Measurements from ENCODE around the gene HINT2.

The HINT2 gene

GRCh38 chr9:35814841-35815543 is at the start of gene HINT2:
TSS of gene HINT2 (minus strand) at chr9:35815042. CDS start at chr9:35814979, 63 bp downstream.
- H3K27me3 Mint-ChIP-seq (ENCODE audit: low read depth), result peaks cover 14% of the 10 kb centered on the region
- H3K36me3 Mint-ChIP-seq (ENCODE audit: low read depth), result peaks cover 1% of the 10 kb centered on the region
- peak within 1 kb of the TSS; percentile 93 for H3K4me3 Mint-ChIP-seq
- no peaks in the 10 kb centered on the region for H3K9me3 Mint-ChIP-seq
- H3K4me1 Mint-ChIP-seq (ENCODE audit: low read depth), result peaks cover 32% of the 10 kb centered on the region
- peak within 1 kb of the TSS; percentile 95 for H3K27ac Mint-ChIP-seq

GRCh38 chr9:35863583-35863982 is 48.7 kb upstream of the HINT2 start:
- Mint-ChIP-seq H3K27me3 (ENCODE audit: low read depth) (peaks cover 11% of the 10 kb centered on the region), H3K36me3 (ENCODE audit: low read depth) (no peaks in the 10 kb centered on the region), H3K4me3 (no peak overlapping the region), H3K4me1 (ENCODE audit: low read depth) (no peaks in the 10 kb centered on the region), H3K27ac (no peak overlapping the region), H3K9me3 (no peaks in the 10 kb centered on the region)

- Mint-ChIP-seq H3K4me3 (no peak overlapping the region), H3K9me3 (no peaks in the 10 kb centered on the region), H3K4me1 (ENCODE audit: low read depth) (no peaks in the 10 kb centered on the region), H3K27ac (no peak overlapping the region), H3K27me3 (ENCODE audit: low read depth) (peaks cover 12% of the 10 kb centered on the region), H3K36me3 (ENCODE audit: low read depth) (no peaks in the 10 kb centered on the region)
Measured at GRCh38 chr9:35862328-35862727, 47.5 kb upstream of the HINT2 start.

- no peaks in the 10 kb centered on the region for H3K9me3 Mint-ChIP-seq
Measured at GRCh38 chr9:35861161-35861897, 46.5 kb upstream of the HINT2 start.

GRCh38 chr9:35859990-35860339 is 45.1 kb upstream of the HINT2 start:
- Mint-ChIP-seq H3K9me3 (no peaks in the 10 kb centered on the region), H3K4me3 (no peak overlapping the region), H3K27ac (no peak overlapping the region), H3K27me3 (ENCODE audit: low read depth) (peaks cover 20% of the 10 kb centered on the region), H3K36me3 (ENCODE audit: low read depth) (no peaks in the 10 kb centered on the region), H3K4me1 (ENCODE audit: low read depth) (no peaks in the 10 kb centered on the region)

More at GRCh38 chr9:35861161-35861897, 46.5 kb upstream of the HINT2 start:
- peaks cover 17% of the 10 kb centered on the region for H3K27me3 Mint-ChIP-seq (ENCODE audit: low read depth)
- H3K4me1 Mint-ChIP-seq (ENCODE audit: low read depth), result no peaks in the 10 kb centered on the region
- H3K4me3 Mint-ChIP-seq, result no peak overlapping the region
- H3K27ac Mint-ChIP-seq, result no peak overlapping the region
- H3K36me3 Mint-ChIP-seq (ENCODE audit: low read depth), result no peaks in the 10 kb centered on the region

DNA sequence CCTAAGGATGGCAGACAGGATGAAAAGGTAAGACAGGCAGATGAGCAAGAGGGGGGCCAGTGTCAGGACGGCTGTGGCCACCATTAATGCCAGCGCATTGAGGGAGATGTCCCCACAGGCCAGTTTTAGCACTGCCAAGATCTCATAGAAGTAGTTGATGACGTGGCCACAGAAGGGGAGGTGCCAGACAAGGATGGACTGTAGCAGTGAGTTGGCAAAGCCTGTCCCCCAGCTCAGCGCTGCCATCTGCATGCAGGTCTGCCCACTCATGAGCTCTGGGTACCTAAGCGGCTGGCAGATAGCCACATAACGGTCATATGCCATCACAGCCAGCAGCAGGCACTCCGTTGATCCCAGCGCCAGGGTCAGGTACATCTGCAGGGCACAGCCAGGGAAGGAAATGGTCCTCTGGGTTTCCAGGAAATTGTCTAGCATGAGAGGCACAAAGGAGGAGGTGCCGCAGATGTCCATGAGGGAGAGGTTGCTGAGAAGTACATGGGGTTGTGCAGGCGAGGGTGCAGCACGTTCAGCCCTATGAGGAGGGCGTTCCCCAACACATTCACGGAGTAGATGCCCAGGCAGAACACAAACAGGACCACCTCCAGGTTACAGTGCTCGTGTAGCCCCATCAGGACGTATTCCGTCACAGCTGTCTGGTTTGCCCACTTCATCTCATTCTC is 44.6 kb upstream of the HINT2 start:
- H3K9me3 Mint-ChIP-seq, result no peaks in the 10 kb centered on the region
- H3K36me3 Mint-ChIP-seq (ENCODE audit: low read depth), result no peaks in the 10 kb centered on the region
- no peak overlapping the region for H3K27ac Mint-ChIP-seq
- H3K27me3 Mint-ChIP-seq (ENCODE audit: low read depth), result peaks cover 20% of the 10 kb centered on the region
- H3K4me1 Mint-ChIP-seq (ENCODE audit: low read depth), result no peaks in the 10 kb centered on the region
- no peak overlapping the region for H3K4me3 Mint-ChIP-seq

- Mint-ChIP-seq H3K36me3 (ENCODE audit: low read depth) (no peaks in the 10 kb centered on the region), H3K27me3 (ENCODE audit: low read depth) (peaks cover 20% of the 10 kb centered on the region), H3K4me3 (no peak overlapping the region), H3K9me3 (no peaks in the 10 kb centered on the region), H3K27ac (no peak overlapping the region), H3K4me1 (ENCODE audit: low read depth) (no peaks in the 10 kb centered on the region)
Measured at GRCh38 chr9:35858458-35858857, 43.6 kb upstream of the HINT2 start.

- Mint-ChIP-seq H3K4me1 (ENCODE audit: low read depth) (no peaks in the 10 kb centered on the region), H3K9me3 (no peaks in the 10 kb centered on the region), H3K36me3 (ENCODE audit: low read depth) (no peaks in the 10 kb centered on the region), H3K4me3 (no peak overlapping the region), H3K27ac (no peak overlapping the region), H3K27me3 (ENCODE audit: low read depth) (peaks cover 22% of the 10 kb centered on the region)
Measured at GRCh38 chr9:35856882-35857281, 42.0 kb upstream of the HINT2 start.

GRCh38 chr9:35856206-35856605 is 41.4 kb upstream of the HINT2 start:
- Mint-ChIP-seq H3K36me3 (ENCODE audit: low read depth) (no peaks in the 10 kb centered on the region), H3K27ac (no peak overlapping the region), H3K27me3 (ENCODE audit: low read depth) (peaks cover 18% of the 10 kb centered on the region), H3K9me3 (no peaks in the 10 kb centered on the region), H3K4me1 (ENCODE audit: low read depth) (no peaks in the 10 kb centered on the region), H3K4me3 (no peak overlapping the region)

GRCh38 chr9:35854091-35854762 is 39.4 kb upstream of the HINT2 start:
- Mint-ChIP-seq H3K4me1 (ENCODE audit: low read depth) (no peaks in the 10 kb centered on the region), H3K27me3 (ENCODE audit: low read depth) (peaks cover 16% of the 10 kb centered on the region), H3K36me3 (ENCODE audit: low read depth) (no peaks in the 10 kb centered on the region), H3K27ac (no peak overlapping the region), H3K4me3 (no peak overlapping the region), H3K9me3 (no peaks in the 10 kb centered on the region)

- Mint-ChIP-seq H3K4me1 (ENCODE audit: low read depth) (peaks cover 2% of the 10 kb centered on the region), H3K27ac (no peak overlapping the region), H3K4me3 (no peak overlapping the region), H3K9me3 (no peaks in the 10 kb centered on the region), H3K27me3 (ENCODE audit: low read depth) (peaks cover 16% of the 10 kb centered on the region), H3K36me3 (ENCODE audit: low read depth) (no peaks in the 10 kb centered on the region)
Measured at GRCh38 chr9:35852876-35853865, 38.3 kb upstream of the HINT2 start.

DNA sequence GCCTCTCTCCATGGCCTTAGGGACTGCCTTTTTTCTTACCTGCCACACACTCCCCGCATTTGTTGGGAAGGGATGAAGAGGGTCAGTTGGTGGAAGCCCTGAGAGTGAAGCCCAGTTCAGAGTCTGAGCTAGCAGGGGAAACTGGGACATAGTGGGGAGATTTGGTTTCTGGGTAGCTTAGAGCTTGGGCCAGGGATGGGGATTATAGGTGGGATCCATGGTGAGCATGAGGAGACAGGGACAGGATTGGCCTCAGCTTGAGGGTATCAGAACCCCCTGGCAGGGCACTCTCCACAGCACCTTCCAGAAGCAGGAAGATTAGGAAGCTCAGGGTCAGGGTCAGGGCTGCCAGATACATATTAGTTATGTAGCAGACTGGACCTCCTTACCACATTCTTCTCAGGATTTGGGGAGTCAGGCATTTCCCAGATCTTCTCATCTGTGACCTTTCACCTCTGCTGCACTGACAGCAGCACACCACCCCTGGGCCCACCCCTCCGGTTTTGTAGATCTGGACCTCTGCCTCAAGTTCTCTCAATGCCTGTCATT is 37.5 kb upstream of the HINT2 start:
- peaks cover 3% of the 10 kb centered on the region for H3K4me1 Mint-ChIP-seq (ENCODE audit: low read depth)
- H3K36me3 Mint-ChIP-seq (ENCODE audit: low read depth), result no peaks in the 10 kb centered on the region
- no peaks in the 10 kb centered on the region for H3K9me3 Mint-ChIP-seq
- H3K4me3 Mint-ChIP-seq, result no peak overlapping the region
- H3K27ac Mint-ChIP-seq, result no peak overlapping the region
- H3K27me3 Mint-ChIP-seq (ENCODE audit: low read depth), result peaks cover 15% of the 10 kb centered on the region

DNA sequence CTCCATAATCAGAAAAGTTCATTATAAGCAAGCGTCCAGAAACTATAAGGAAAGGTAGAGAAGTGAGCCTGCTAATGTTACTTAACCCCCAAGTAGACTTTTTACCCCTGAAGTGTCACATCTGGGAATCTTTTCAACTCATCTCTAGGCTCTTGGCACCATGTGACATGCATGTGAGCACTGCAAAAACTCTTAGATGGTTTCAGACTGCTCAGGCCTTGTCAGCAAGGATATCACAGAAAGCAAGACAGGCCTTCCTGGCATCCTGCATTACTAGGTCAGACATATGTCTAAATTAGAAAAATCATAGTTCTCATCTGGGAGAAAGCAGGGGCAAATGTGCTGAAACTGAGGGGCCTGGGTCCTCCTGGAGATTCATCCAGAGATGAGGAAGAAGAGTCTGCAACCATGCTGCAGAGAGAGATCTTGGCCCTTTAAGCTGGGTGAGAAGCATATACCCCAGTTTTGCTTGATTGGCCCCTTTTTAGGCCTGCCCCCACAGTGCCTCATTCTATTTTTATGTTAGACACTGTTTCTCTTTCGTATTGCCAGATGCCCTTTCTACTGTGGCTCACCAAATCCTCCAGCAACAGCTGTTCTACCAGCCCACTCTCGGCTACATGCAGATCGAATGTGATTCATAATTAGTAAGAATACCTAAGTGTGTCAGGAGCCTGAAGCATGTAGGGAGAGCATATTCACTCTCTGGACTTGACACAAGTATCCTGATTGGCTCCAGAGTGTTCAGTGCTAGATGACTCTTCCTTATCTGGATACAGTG is 33.1 kb upstream of the HINT2 start:
- Mint-ChIP-seq H3K27me3 (ENCODE audit: low read depth) (peaks cover 8% of the 10 kb centered on the region), H3K36me3 (ENCODE audit: low read depth) (no peaks in the 10 kb centered on the region), H3K4me3 (no peak overlapping the region), H3K4me1 (ENCODE audit: low read depth) (peaks cover 17% of the 10 kb centered on the region), H3K9me3 (no peaks in the 10 kb centered on the region), H3K27ac (no peak overlapping the region)
